ENCODE data around the gene XRCC3. TPM values are rescaled to one million over a fixed set of nuclear protein-coding genes. Genes with fewer than 3 reads are reported as not detected.

Gene XRCC3
- total RNA-seq, 2 donors from 2014 or later: 37.3 to 112 TPM

DNA sequence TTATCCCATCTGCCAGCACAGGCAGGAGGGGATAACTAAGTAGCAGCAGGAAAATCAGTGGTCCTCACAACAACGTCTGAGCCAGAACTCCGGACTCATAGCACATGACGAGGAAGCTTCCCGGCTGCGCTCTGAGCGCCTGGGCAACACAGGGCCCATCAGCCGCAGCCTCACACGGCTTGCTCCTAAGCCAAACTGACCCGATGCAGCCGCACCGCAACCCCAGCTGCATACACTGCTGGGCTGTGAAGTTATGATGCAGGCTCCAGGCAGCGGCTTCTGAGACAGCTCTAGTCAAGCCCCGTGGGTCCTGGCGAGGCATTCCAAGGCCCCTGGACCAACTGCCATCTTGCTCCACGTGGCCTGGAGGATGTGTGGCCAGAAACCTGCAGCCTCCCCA, 28.4 kb upstream of the XRCC3 start:
- H3K27me3 Mint-ChIP-seq: no peaks in the 10 kb centered on the region
- H3K4me1 Mint-ChIP-seq (ENCODE audit: low read depth in 2 of 2): no peaks in the 10 kb centered on the region
- H3K27ac Mint-ChIP-seq: no peak overlapping the region
- H3K9me3 Mint-ChIP-seq: no peaks in the 10 kb centered on the region
- ATAC-seq (no peak), DNase-seq (ENCODE audit: low spot score) (no peak)
- H3K36me3 Mint-ChIP-seq: no peaks in the 10 kb centered on the region
- no peak overlapping the region for H3K4me3 Mint-ChIP-seq

DNA sequence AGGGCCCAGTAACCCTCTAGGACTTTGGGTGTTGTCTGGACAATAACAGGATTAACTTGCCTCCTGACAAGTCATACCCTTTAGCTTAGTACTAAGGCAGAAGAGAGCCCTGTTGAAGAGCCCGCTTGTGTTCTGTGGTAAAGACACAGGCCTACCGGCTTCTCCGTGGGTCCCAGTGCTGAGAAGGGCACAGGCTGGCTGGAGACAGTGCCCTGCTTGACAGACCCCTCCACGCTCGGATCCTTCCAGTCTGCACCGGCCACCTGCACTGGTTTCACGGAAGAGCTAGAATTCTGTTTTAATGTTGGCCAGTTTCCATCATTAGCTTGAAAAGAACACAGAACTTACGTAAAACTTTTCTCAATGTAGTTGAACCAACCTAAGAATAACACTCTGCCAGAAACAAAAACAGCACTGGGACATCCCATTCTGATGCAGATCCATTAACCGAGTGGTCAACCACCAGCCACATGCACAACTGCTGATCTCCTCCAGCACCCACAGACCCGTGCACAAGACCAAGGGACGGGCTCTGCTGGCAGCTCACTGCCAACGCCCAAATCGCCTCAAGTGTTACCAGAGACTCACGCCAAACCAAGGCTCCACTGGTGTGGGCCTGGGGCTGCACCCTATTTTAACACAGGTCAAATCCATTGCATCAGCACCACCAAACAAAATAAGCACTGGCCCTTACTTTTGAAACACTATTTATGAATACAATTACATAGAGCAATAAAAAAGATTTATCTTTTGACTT, 27.4 kb upstream of the XRCC3 start:
- DNase-seq (ENCODE audit: low spot score) (no peak), ATAC-seq (no peak)
- H3K27me3 Mint-ChIP-seq: no peaks in the 10 kb centered on the region
- H3K36me3 Mint-ChIP-seq: no peaks in the 10 kb centered on the region
- H3K9me3 Mint-ChIP-seq: no peaks in the 10 kb centered on the region
- no peak overlapping the region for H3K4me3 Mint-ChIP-seq
- no peak overlapping the region for H3K27ac Mint-ChIP-seq
- H3K4me1 Mint-ChIP-seq (ENCODE audit: low read depth in 2 of 2): no peaks in the 10 kb centered on the region

DNA sequence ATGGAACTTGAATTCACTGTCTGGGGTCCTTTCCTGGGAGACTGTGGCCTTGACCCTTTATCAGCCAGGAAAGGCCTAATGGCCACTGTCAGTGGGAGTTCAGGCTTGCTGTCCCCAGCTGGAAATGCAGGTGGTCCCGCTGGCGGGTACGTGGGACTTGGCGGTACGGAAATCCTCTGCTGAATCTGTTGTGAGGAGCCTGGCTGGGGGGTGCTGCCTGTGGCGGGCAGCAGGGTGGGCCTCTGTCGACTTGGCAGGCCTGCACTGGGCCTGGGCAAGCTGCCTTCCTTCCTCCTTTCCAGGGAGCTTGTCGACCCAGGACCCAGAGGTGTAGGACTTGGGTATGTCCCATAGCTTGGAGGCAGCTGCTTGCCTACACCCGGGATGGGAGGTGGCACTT, 26.6 kb upstream of the XRCC3 start:
- Mint-ChIP-seq H3K27me3 (no peaks in the 10 kb centered on the region), H3K36me3 (no peaks in the 10 kb centered on the region), H3K4me1 (ENCODE audit: low read depth in 2 of 2) (no peaks in the 10 kb centered on the region), H3K4me3 (no peak overlapping the region), H3K9me3 (no peaks in the 10 kb centered on the region), H3K27ac (no peak overlapping the region)
- no peak for ATAC-seq
- DNase-seq (ENCODE audit: low spot score): no peak

DNA sequence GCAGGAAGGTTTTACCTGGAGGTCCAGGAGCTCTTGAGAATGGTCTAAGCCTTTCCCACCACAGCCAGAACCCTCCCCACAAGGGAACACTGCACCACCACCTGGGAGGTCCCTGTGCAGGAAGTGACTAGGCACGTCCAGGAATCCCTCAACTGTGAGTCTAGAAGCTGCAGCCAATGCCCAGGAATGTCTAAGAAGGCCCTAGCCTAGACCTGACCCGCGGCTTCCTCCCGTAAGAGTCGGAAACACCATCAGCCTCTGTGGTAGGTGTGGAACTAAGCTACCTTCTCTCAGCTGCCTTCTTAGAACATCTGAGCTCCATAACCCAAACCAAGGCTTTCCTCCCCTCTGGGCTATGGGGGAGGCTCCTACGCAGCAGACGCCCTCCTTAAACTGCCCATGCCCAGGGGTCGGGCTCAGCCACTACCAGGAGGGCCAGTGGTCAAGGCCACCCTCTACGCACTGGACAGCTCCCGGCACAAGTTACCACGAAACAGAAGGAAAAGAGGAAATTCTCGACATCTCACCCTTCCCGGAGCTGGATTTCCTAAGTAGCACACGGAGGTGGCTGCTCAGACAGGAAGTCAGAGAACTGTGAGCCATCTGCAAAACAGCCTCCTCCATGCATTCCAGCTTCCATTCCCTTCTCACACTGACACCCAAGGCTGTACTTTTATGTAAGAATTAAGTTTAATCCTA, 25.9 kb upstream of the XRCC3 start:
- H3K4me1 Mint-ChIP-seq (ENCODE audit: low read depth in 2 of 2): no peaks in the 10 kb centered on the region
- H3K27me3 Mint-ChIP-seq: no peaks in the 10 kb centered on the region
- ATAC-seq: no peak
- no peaks in the 10 kb centered on the region for H3K36me3 Mint-ChIP-seq
- H3K27ac Mint-ChIP-seq: no peak overlapping the region
- DNase-seq (ENCODE audit: low spot score): no peak
- no peaks in the 10 kb centered on the region for H3K9me3 Mint-ChIP-seq
- no peak overlapping the region for H3K4me3 Mint-ChIP-seq

DNA sequence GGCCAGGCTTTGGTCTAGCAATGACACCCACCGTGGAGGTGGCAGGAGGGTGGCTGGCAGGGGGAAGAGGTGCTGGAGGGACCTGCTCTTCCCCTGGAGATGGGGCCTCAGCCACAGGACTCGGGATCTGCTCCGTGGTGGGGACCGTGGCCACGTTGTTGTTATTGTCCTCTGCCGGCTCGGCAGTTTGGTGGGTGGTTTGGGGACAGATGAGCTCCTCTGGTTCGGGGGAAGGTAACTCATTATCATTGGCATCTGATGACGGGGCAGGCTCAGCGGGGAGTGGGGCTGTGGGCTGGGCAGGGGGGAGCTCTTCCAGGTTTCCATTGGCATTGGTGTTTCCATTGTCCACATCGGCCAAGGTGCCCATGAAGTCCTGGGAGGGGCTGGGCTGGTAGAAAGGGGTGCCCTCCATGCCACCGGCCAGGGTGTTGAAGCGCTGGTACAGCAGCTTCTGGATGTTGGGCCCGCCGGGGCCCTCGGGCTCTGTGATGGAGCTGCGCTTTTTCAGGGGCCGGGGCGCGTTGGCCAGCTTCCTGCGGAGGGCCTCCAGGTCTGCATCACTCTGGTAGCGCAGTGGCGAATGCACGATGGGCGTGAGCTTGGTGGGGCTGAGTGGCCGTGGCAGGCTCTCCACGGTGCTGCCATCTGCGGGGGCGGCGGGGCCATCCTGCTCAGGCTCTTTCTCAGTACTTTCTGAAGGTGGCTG, 24.7 kb upstream of the XRCC3 start:
- Mint-ChIP-seq H3K4me3 (no peak overlapping the region), H3K9me3 (no peaks in the 10 kb centered on the region), H3K27me3 (no peaks in the 10 kb centered on the region), H3K4me1 (ENCODE audit: low read depth in 2 of 2) (no peaks in the 10 kb centered on the region), H3K36me3 (no peaks in the 10 kb centered on the region), H3K27ac (no peak overlapping the region)
- DNase-seq (ENCODE audit: low spot score): no peak
- ATAC-seq: no peak

DNA sequence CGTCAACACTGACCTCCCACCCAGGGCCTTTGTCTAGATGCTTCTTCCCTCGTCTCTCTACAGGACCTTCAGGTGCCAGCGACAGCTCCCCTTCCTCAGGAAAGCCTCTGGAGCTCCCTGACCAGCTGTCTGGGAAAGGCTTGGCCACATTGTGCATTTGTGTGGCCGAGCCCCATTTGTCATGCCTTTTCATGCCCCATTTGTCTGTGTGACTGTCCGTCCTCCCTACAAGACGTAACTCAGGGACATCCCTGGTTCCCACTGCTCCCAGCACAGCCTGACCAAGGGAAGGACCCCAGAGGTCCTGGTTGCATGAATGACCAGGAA, 24.2 kb upstream of the XRCC3 start:
- Mint-ChIP-seq H3K9me3 (no peaks in the 10 kb centered on the region), H3K27me3 (no peaks in the 10 kb centered on the region), H3K4me1 (ENCODE audit: low read depth in 2 of 2) (no peaks in the 10 kb centered on the region), H3K27ac (no peak overlapping the region), H3K36me3 (no peaks in the 10 kb centered on the region), H3K4me3 (no peak overlapping the region)
- DNase-seq (ENCODE audit: low spot score) (no peak), ATAC-seq (no peak)

DNA sequence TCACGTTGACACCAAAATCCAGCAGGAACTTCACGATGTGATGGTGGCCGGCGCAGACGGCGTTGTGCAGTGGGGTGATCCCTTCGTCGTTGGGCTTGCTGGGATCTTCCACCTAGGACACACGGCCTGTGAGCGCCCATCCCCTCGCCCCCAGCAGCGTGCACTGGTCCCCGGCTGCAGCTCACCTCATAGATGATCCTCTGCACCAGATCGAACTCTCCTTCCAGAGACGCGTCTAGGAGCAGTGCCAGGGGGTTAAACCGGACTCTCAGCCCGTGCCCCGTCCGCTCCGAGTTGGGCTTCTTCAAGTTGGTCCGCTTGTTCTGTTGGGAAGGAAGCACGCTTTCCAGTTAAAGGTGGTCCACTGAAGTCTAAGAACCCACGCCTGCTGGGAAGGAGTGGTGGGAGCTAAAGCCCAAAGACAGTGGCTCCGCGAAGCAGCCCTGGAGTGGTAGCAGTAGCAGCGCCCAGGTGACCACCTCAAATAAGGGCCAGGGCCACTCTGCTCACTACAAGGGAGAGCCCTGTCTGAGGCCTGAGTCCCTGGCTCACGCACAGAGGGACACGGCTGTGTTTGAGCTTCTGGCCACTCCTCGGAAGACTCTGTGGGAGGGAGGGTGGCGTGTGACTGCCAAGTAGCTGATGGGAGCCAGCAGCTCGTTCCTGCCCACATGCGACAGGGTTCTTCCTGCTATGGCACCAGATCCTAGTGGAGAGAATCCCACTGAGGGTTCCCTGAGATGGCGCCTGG, 23.6 kb upstream of the XRCC3 start:
- H3K27me3 Mint-ChIP-seq: no peaks in the 10 kb centered on the region
- ATAC-seq (no peak), DNase-seq (ENCODE audit: low spot score) (no peak)
- H3K4me1 Mint-ChIP-seq (ENCODE audit: low read depth in 2 of 2): no peaks in the 10 kb centered on the region
- no peak overlapping the region for H3K4me3 Mint-ChIP-seq
- no peaks in the 10 kb centered on the region for H3K9me3 Mint-ChIP-seq
- no peak overlapping the region for H3K27ac Mint-ChIP-seq
- H3K36me3 Mint-ChIP-seq: no peaks in the 10 kb centered on the region

DNA sequence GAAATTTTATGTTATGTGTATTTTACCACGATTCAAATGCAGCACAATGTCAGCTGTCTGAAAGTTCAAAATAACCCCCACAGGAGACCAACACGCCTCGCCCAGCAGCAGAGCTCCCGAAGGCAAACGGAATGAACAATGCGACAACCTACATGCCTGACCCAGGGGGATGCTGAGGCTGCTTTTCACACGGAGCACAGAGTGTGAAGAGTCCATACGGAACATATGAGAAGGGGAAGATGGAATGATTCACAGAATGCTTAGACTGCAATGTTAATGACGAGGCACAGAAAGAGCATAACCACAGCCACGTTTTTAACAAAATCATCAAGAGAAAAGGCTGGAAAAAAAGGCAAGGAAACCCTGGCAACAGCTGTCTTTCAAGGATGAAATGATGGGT, 22.9 kb upstream of the XRCC3 start:
- Mint-ChIP-seq H3K27ac (no peak overlapping the region), H3K36me3 (no peaks in the 10 kb centered on the region), H3K4me3 (no peak overlapping the region), H3K9me3 (no peaks in the 10 kb centered on the region), H3K4me1 (ENCODE audit: low read depth in 2 of 2) (no peaks in the 10 kb centered on the region), H3K27me3 (no peaks in the 10 kb centered on the region)
- ATAC-seq (no peak), DNase-seq (ENCODE audit: low spot score) (no peak)

DNA sequence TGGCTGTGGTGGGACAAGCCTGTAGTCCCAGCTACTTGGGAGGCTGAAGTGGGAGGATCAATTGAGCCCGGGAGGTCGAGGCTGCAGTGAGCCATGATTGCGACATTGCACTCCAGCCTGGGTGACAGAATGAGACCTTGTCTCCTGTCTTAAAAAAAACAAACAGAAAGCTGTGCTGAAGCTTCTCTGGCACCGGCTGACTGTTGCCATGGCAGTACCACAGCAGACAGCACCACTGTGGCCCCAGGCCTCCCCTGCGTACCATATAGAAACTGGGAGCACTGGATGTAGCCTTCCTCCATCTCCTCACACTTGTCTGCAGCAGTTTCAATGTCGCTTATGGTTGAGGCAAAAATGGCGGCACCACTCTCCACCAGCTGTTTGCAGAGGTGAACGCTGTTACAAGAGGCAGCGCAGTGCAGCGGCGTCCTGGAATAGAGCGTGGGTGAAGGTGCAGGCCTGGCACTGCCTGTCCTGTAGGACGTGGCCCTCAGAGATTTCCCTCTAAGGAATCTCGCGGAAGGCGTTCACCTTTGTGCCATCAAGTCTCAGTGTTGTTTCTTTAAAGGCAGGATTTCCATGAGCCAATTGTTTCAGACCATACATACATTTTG, 22.3 kb upstream of the XRCC3 start:
- Mint-ChIP-seq H3K27ac (no peak overlapping the region), H3K9me3 (no peaks in the 10 kb centered on the region), H3K27me3 (no peaks in the 10 kb centered on the region), H3K36me3 (no peaks in the 10 kb centered on the region), H3K4me3 (no peak overlapping the region), H3K4me1 (ENCODE audit: low read depth in 2 of 2) (peaks cover 0 to 2% of the 10 kb centered on the region in 2 donors)
- no peak for ATAC-seq
- no peak for DNase-seq (ENCODE audit: low spot score)

DNA sequence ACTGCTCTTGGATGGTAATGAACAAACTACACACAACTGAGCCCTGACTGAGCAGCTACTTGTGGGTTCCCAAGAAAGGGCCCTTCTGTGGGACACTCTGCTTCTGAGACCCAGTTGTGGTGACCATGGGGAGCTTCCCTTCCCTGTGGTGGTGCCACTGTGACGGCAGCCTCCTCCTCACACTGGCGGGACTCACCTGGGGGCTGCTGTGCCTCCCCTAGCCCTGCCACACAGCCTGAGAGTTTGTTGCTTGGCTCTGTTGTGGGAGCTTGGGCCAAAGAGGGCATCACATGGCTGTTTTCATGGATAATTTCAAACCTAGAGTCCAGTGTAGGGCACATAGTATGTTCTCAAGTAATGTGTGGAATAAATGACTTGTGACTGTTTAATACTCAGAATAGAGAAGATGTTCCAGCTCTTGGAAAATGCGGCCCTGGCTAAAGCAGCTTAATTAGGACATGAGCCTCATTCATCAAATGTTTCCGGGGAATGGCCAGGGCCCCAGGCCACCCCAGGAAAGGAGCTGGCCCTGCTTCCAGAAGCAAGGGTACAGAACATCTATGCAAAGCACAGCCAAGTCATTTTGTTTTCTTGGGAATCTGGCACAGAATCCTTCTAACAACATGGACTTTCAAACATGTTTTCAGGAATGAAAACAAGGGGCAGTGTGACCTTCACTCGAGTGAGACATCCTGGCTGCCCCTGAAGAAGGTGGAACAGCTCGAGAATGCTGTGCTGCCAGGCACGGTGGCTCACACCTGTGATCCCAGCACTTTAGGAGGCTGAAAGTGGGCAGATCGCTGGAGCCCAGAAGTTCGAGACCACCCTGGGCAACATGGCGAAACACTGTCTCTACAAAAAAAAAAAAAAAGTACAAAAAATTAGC, 21.5 kb upstream of the XRCC3 start:
- no peaks in the 10 kb centered on the region for H3K36me3 Mint-ChIP-seq
- ATAC-seq (no peak), DNase-seq (ENCODE audit: low spot score) (no peak)

DNA sequence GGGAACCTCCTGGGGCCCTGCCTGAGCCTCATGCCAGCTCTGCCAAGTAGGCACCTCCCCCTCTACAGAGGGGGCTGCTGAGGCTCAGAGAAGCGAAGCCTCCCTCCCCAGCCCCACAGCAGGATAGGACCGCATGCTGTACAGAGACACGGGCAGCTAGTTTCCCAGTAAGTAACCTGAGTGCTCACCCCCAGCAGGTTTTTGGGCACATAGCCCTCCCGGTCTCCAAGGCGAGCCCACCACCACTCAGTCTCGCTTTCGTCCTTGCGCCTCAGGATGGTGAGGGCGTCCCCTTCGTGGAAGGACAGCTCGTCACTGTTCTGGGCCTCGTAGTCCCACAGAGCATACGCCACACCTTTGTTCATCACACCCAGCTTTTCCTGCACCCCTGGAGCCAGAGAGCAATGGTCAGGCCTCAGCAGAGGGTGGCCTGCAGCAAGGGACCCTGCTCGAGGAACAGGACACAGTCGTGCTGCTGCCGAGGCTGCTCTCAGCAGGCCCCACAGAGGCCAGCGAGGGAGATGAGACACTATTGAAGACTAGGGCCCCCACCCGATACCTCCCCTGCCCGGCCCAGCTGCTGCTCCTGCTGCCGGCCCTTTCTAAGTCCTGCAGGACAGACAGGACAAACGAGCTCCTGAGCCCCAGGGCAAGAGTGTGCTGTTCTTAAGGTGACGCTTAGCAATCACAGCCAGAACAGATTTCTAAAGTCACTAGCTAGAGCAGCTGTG, 20.7 kb upstream of the XRCC3 start:
- Mint-ChIP-seq H3K27me3 (no peaks in the 10 kb centered on the region), H3K27ac (no peak overlapping the region)

More for the DNA sequence above, 21.5 kb upstream of the XRCC3 start:
- H3K27me3 Mint-ChIP-seq: no peaks in the 10 kb centered on the region
- no peak overlapping the region for H3K4me3 Mint-ChIP-seq
- H3K4me1 Mint-ChIP-seq (ENCODE audit: low read depth in 2 of 2): peaks cover 0 to 2% of the 10 kb centered on the region in 2 donors
- no peaks in the 10 kb centered on the region for H3K9me3 Mint-ChIP-seq
- H3K27ac Mint-ChIP-seq: no peak overlapping the region

DNA sequence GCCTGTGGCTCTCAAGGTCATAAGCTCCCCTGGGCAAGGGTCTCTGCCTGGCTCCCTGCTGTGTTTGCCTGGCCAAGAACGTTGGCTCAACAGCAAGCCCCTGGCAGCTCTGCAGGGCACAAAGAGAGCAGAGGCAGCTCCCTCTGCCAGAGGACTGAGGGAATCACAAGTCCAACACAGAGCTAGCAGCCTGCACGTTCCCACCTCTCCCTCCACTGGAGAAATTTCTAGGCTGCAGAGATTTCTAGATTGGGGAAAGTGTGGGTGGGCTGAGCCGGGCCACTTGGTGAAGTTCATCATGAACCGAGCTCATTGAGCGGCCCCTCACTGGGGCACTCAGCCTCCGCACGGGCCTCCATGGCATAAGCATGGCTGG, 20.2 kb upstream of the XRCC3 start:
- ATAC-seq: no peak
- Mint-ChIP-seq H3K4me3 (no peak overlapping the region), H3K36me3 (no peaks in the 10 kb centered on the region), H3K9me3 (no peaks in the 10 kb centered on the region), H3K27me3 (no peaks in the 10 kb centered on the region), H3K27ac (no peak overlapping the region), H3K4me1 (ENCODE audit: low read depth in 2 of 2) (peaks cover 0 to 2% of the 10 kb centered on the region in 2 donors)
- no peak for DNase-seq (ENCODE audit: low spot score)

More for the DNA sequence above, 20.7 kb upstream of the XRCC3 start:
- ATAC-seq: no peak
- Mint-ChIP-seq H3K9me3 (no peaks in the 10 kb centered on the region), H3K36me3 (no peaks in the 10 kb centered on the region), H3K4me3 (no peak overlapping the region), H3K4me1 (ENCODE audit: low read depth in 2 of 2) (peaks cover 0 to 2% of the 10 kb centered on the region in 2 donors)
- no peak for DNase-seq (ENCODE audit: low spot score)
